PC-3 (cell line): ENCODE data around the gene NDUFV1.

ENCODE experiments used
- CTCF ChIP-seq: fragments of 300-600 bp; sonication (generic); conservative IDR thresholded peaks from 2 replicates; pipeline ENCODE4 v1.5.1; 2017; ENCODE audit warnings: antibody characterized with exemption, low read depth, mild to moderate bottlenecking, low read length
- EZH2 ChIP-seq: fragments of 300-600 bp; sonication (generic); IDR thresholded peaks from one replicate; pipeline ENCODE4 v1.6.1; 2017; ENCODE audit warnings: antibody characterized with exemption, mild to moderate bottlenecking, low read length; ENCODE audit not compliant: unreplicated experiment
- EZH2phosphoT487 ChIP-seq: fragments of 300-600 bp; sonication (generic); IDR thresholded peaks from 2 replicates; pipeline ENCODE4 v1.6.1; 2018; ENCODE audit warnings: mild to moderate bottlenecking, antibody characterized with exemption, low read length, borderline replicate concordance

- TF ChIP-seq CTCF (no peak), EZH2 (no peak), EZH2phosphoT487 (no peak)
These were observed 644 bp upstream of the NDUFV1 start for GRCh38 chr11:67606093-67606491.
